GM18526 (cell line): ENCODE results near the gene MRPL21.

Source experiments
- POLR2A ChIP-seq: IDR thresholded peaks from 3 replicates; pipeline ENCODE4 v1.6.1; 2011; ENCODE audit not compliant: insufficient read length; ENCODE audit errors: extremely low read depth

The MRPL21 gene

GRCh38 chr11:68845351-68846002 is 58.2 kb downstream of the MRPL21 start:
- no peak for TF ChIP-seq POLR2A

- TF ChIP-seq POLR2A = no peak
Measured at GRCh38 chr11:68844801-68845200, 58.8 kb downstream of the MRPL21 start.

- TF ChIP-seq POLR2A = no peak
Measured at GRCh38 chr11:68844376-68844775, 59.3 kb downstream of the MRPL21 start.

- TF ChIP-seq POLR2A = no peak
Measured at GRCh38 chr11:68843703-68844312, 59.8 kb downstream of the MRPL21 start.

- no peak for TF ChIP-seq POLR2A
Measured at GRCh38 chr11:68843052-68843561, 60.5 kb downstream of the MRPL21 start.

GRCh38 chr11:68842427-68843051 is 61.1 kb downstream of the MRPL21 start:
- no peak for TF ChIP-seq POLR2A

- TF ChIP-seq POLR2A = peak; percentile 30
Measured at GRCh38 chr11:68841718-68842426, 61.8 kb downstream of the MRPL21 start, which contains the start of gene CPT1A. Gene CPT1A (minus strand): TSS chr11:68841916. CDS start chr11:68815474, 26,442 bp downstream.
